Progenitor cell of endocrine pancreas (in vitro differentiated cells): ENCODE results near the gene FAM98C. TPM values are rescaled to one million over a fixed set of nuclear protein-coding genes. Genes with fewer than 3 reads are reported as not detected.

Experiments used
- DNase-seq: peaks from one replicate; pipeline ENCODE4 v3.0.0; 2021; ENCODE audit warnings: low spot score; ENCODE audit not compliant: unreplicated experiment
- H3K27ac Mint-ChIP-seq: 2 replicates; pipeline ENCODE4 v1.8.0; 2021; ENCODE audit warnings: mild to moderate bottlenecking, moderate library complexity, mixed read lengths
- H3K27me3 Mint-ChIP-seq: 2 replicates; pipeline ENCODE4 v1.8.0; 2021; ENCODE audit warnings: mixed read lengths
- H3K36me3 Mint-ChIP-seq: 2 replicates; pipeline ENCODE4 v1.8.0; 2022; ENCODE audit warnings: mixed read lengths; ENCODE audit not compliant: insufficient read depth
- H3K4me1 Mint-ChIP-seq: 2 replicates; pipeline ENCODE4 v1.8.0; 2021; ENCODE audit warnings: low read depth, mixed read lengths
- H3K4me3 Mint-ChIP-seq: 2 replicates; pipeline ENCODE4 v1.8.0; 2021; ENCODE audit warnings: low read depth, mild to moderate bottlenecking, moderate library complexity, mixed read lengths
- H3K9me3 Mint-ChIP-seq: 2 replicates; pipeline ENCODE4 v1.8.0; 2021; ENCODE audit warnings: low read depth, mixed read lengths
- total RNA-seq: library from RNA; stranded (reverse); gene quantifications from 2 replicates; pipeline ENCODE4 v1.2.1, GENCODE V29; 2021
- TF ChIP-seq, protein P1 (sequence below): fragments of 200-600 bp; sonication (generic); IDR thresholded peaks from one replicate; pipeline ENCODE4 v1.5.0; 2021; ENCODE audit warnings: antibody characterized with exemption, mild to moderate bottlenecking; ENCODE audit not compliant: unreplicated experiment

Gene FAM98C
- total RNA-seq, 1 donor from 2014 or later, result 19.6 TPM

DNA sequence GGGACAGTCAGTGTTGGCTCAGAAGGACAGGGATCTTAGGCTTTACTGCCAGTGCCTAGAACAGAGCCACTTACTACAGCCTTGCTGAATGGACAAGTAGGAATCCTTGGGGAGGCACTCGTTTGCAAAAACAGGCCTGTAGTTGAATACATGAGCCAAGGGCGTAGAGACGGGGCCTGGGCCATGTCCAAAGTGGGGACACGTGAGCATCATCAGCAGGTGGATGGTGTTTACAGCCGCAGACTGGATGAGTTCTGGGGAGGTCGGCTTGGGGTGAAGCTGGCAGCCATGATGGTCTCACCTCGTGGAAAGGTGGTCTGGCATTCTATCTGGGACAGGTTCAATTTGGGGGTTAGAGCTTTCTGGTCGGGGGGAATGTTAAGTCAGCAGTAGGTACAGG lies 48.1 kb downstream of the FAM98C start:
- TF ChIP-seq, protein P1, sequence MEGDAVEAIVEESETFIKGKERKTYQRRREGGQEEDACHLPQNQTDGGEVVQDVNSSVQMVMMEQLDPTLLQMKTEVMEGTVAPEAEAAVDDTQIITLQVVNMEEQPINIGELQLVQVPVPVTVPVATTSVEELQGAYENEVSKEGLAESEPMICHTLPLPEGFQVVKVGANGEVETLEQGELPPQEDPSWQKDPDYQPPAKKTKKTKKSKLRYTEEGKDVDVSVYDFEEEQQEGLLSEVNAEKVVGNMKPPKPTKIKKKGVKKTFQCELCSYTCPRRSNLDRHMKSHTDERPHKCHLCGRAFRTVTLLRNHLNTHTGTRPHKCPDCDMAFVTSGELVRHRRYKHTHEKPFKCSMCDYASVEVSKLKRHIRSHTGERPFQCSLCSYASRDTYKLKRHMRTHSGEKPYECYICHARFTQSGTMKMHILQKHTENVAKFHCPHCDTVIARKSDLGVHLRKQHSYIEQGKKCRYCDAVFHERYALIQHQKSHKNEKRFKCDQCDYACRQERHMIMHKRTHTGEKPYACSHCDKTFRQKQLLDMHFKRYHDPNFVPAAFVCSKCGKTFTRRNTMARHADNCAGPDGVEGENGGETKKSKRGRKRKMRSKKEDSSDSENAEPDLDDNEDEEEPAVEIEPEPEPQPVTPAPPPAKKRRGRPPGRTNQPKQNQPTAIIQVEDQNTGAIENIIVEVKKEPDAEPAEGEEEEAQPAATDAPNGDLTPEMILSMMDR, result no peak
- no peaks in the 10 kb centered on the region for H3K4me1 Mint-ChIP-seq
- H3K27ac Mint-ChIP-seq, result no peak overlapping the region
- DNase-seq, result no peak
- no peaks in the 10 kb centered on the region for H3K9me3 Mint-ChIP-seq
- H3K27me3 Mint-ChIP-seq, result peaks cover 15% of the 10 kb centered on the region
- no peak overlapping the region for H3K4me3 Mint-ChIP-seq
- H3K36me3 Mint-ChIP-seq, result no peaks in the 10 kb centered on the region

DNA sequence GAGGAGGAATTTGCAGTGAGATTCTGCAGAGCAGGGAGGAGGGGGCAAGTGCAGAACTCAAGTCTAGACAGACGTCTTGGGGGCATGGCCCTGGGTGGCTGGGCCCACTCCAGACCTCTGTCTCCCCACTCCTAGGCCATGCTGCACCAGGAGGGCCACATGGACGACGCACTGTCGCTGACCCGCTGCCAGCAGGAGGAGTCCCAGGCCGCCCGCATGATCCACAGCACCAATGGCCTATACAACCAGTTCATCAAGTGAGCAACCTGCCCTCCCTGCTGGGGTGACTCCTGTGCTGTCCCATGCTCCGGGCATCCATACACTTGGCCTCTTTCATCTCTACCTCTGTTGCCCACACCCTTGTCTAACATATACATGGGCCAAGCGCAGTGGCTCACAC lies 48.7 kb downstream of the FAM98C start:
- Mint-ChIP-seq H3K27me3 (peaks cover 15% of the 10 kb centered on the region), H3K27ac (no peak overlapping the region), H3K9me3 (no peaks in the 10 kb centered on the region), H3K36me3 (no peaks in the 10 kb centered on the region), H3K4me1 (no peaks in the 10 kb centered on the region), H3K4me3 (no peak overlapping the region)
- no peak for DNase-seq
- TF ChIP-seq, protein P1, result no peak

DNA sequence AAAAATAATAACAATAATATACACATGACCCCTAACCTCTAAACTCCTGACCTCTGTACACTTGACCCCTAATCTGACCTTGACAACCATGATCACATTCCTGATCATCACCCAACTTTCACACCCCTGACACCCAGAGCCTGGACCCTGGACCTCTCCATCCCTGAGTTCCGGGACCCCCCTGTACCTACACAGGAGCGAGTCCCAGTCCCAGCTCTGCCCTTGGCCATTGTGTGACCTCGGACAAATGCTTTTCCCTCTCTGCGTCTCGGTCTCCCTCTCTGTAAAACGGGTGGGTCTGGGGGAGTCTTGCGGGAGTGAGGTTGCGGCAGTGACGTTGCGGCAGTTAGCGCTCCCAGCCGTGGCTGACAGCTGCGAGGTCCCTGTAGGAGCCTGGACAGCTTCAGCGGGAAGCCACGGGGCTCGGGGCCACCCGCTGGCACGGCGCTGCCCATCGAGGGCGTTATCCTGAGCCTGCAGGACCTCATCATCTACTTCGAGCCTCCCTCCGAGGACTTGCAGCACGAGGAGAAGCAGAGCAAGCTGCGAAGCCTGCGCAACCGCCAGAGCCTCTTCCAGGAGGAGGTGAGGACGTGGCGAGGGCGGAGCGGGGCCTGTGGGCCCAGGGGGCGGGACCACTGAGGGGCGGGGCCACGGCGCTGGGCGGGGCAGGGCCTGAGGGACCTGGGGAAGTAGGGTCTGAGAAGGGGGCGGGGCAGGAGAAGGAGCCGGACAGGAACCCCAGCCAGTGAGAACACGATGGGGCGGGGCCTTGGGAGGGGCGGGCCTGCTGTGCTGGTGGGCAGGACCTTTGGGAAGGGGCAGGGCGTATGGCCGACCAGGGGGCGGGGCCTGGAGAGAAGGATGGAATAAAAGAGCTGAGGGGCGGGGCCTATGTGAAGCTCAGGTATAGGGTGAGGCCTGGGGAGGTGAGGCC lies 49.8 kb downstream of the FAM98C start:
- Mint-ChIP-seq H3K27me3 (peaks cover 20% of the 10 kb centered on the region), H3K9me3 (no peaks in the 10 kb centered on the region), H3K36me3 (no peaks in the 10 kb centered on the region), H3K4me1 (no peaks in the 10 kb centered on the region), H3K4me3 (no peak overlapping the region), H3K27ac (no peak overlapping the region)
- DNase-seq, result no peak
- TF ChIP-seq, protein P1, result no peak

DNA sequence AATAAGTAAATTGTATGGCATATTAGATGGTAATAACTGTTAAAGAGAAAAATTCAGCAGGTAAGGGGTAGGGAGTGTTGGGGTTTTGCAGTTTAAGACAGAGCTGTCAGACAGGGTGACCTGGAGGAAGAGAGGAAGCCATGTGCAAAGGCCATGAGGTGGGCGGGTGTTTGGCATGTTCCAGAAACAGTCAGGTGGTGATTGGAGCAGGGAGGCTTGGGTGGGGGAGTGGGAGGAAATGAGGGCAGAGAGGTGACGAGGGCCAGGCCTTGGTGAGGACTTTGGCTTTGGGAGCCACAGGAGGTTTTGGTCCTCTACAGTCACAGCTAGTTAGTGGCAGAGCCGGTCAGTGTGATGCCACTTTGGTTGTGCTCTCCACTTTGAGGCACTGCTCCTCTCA lies 50.7 kb downstream of the FAM98C start:
- no peaks in the 10 kb centered on the region for H3K36me3 Mint-ChIP-seq
- H3K9me3 Mint-ChIP-seq, result no peaks in the 10 kb centered on the region
- peaks cover 21% of the 10 kb centered on the region for H3K27me3 Mint-ChIP-seq
- no peak overlapping the region for H3K4me3 Mint-ChIP-seq
- no peaks in the 10 kb centered on the region for H3K4me1 Mint-ChIP-seq
- no peak for DNase-seq
- H3K27ac Mint-ChIP-seq, result no peak overlapping the region
- TF ChIP-seq, protein P1, result no peak

DNA sequence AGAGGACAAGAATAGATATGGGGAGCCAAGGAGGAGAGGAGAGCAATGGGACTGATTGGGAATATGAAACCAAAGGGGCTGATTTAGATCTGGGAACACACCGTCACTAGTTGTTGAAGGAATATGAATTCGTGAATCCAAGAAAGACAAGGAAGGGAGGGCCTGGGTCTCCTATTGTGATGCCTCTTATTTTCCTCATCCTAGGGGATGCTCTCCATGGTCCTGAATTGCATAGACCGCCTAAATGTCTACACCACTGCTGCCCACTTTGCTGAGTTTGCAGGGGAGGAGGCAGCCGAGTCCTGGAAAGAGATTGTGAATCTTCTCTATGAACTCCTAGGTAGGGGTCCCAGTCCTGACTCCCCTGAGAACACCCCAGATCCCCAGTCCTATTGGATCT lies 52.1 kb downstream of the FAM98C start:
- TF ChIP-seq, protein P1, result no peak
- Mint-ChIP-seq H3K27me3 (peaks cover 9% of the 10 kb centered on the region), H3K36me3 (no peaks in the 10 kb centered on the region), H3K9me3 (no peaks in the 10 kb centered on the region), H3K4me3 (no peak overlapping the region), H3K4me1 (no peaks in the 10 kb centered on the region), H3K27ac (no peak overlapping the region)
- peak; percentile 38 for DNase-seq
